GM23248 (cell line): ENCODE results near the gene NLRC5.

Source experiments
- EZH2 ChIP-seq: fragments of 200-600 bp; sonication (generic); IDR thresholded peaks from 2 replicates; pipeline ENCODE4 v1.6.1; 2018; ENCODE audit warnings: antibody characterized with exemption, mild to moderate bottlenecking; ENCODE audit not compliant: insufficient read depth, poor library complexity, severe bottlenecking
- EZH2phosphoT487 ChIP-seq: fragments of 200-600 bp; sonication (generic); IDR thresholded peaks from 2 replicates; pipeline ENCODE4 v1.6.1; 2018; ENCODE audit warnings: antibody characterized with exemption, moderate library complexity, mild to moderate bottlenecking, low read depth; ENCODE audit not compliant: insufficient read depth

DNA sequence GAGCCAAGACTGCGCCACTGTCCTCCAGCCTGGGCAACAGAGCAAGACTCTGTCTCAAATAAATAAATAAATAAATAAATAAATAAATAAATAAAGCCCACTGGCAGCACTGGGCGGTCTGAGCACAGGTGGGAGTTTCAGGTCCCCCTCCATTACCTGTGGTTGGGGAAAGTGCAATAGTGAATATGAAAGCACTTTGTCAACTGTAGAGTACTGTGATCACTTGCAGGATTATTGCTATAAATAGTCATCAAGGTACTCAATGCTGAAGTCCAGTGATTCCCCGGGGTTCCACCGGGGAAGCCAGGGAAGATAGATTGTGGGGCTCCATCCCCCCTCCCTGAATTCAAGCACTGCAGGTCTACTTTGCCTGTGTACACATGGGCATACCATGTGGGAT lies 60.3 kb downstream of the NLRC5 start:
- TF ChIP-seq EZH2phosphoT487 (no peak), EZH2 (no peak)
